Endometrium (tissue), 2 donors: ENCODE data around the gene NELFB.

Experiments used
- FAIRE-seq: peaks from 2 replicates; lab custom pipeline; 2012; peaks lifted over from hg19 to GRCh38; lab: Jason Lieb, UNC
- donor health status: control.
- donor health status: control.

NELFB gene

GRCh38 chr9:137254624-137255447 lies at the start of gene NELFB:
Gene NELFB, plus strand, starts transcription at chr9:137255327.
- no peak for FAIRE-seq

- FAIRE-seq = no peak
These were observed 48.5 kb upstream of the NELFB start for GRCh38 chr9:137206602-137207001.

- FAIRE-seq = no peak
These were observed 43.6 kb upstream of the NELFB start for GRCh38 chr9:137211532-137211931.

GRCh38 chr9:137212520-137212919 lies 42.6 kb upstream of the NELFB start:
- FAIRE-seq = no peak

GRCh38 chr9:137213160-137214060 lies 41.7 kb upstream of the NELFB start:
- FAIRE-seq = no peak

- no peak for FAIRE-seq
These were observed 40.5 kb upstream of the NELFB start for GRCh38 chr9:137214620-137215019.

- FAIRE-seq = no peak
These were observed 39.7 kb upstream of the NELFB start for GRCh38 chr9:137215196-137215986.

GRCh38 chr9:137216188-137216965 lies 38.8 kb upstream of the NELFB start:
- FAIRE-seq = no peak

GRCh38 chr9:137217276-137218211 lies 37.6 kb upstream of the NELFB start:
- no peak for FAIRE-seq

GRCh38 chr9:137218212-137218753 lies 36.8 kb upstream of the NELFB start:
- no peak for FAIRE-seq

- no peak for FAIRE-seq
These were observed 36.3 kb upstream of the NELFB start for GRCh38 chr9:137218754-137219271.

- FAIRE-seq = no peak
These were observed 35.3 kb upstream of the NELFB start for GRCh38 chr9:137219757-137220316.

- FAIRE-seq = no peak
These were observed 34.6 kb upstream of the NELFB start for GRCh38 chr9:137220317-137221094.

- FAIRE-seq = no peak
These were observed 34.0 kb upstream of the NELFB start for GRCh38 chr9:137221095-137221505.

- FAIRE-seq = no peak
These were observed 33.5 kb upstream of the NELFB start for GRCh38 chr9:137221506-137222111.

GRCh38 chr9:137222190-137223077 lies 32.7 kb upstream of the NELFB start, which contains the start of gene RNF208:
Gene RNF208, minus strand, starts transcription at chr9:137222240. Its CDS starts 1,028 bp downstream, at chr9:137221212.
- no peak for FAIRE-seq
